RPMI7951 (cell line): ENCODE data around the gene PRDM1. TPM values are rescaled to one million over a fixed set of nuclear protein-coding genes. Genes with fewer than 3 reads are reported as not detected.

ENCODE experiments used
- DNase-seq: peaks from one replicate; pipeline ENCODE4 v3.0.0-alpha.2; 2012; ENCODE audit warnings: low read depth
- total RNA-seq: library from RNA; depleted of rRNA; stranded (reverse); fragments of >200 nt; shearing (Covaris generic); gene quantifications from 2 replicates; pipeline ENCODE4 v1.2.3, GENCODE V29; 2014

The PRDM1 gene
- total RNA-seq, 1 experiment from 2014 or later = 4.7 TPM

GRCh38 chr6:106116125-106116832, 30.1 kb downstream of the PRDM1 start:
- DNase-seq = peak; percentile 39

GRCh38 chr6:106117579-106117978, 31.4 kb downstream of the PRDM1 start:
- DNase-seq = no peak

GRCh38 chr6:106118835-106119431, 32.8 kb downstream of the PRDM1 start:
- DNase-seq = no peak

GRCh38 chr6:106119546-106119945, 33.4 kb downstream of the PRDM1 start:
- peak; percentile 69 for DNase-seq

- DNase-seq = peak; percentile 51
These were observed 33.9 kb downstream of the PRDM1 start for GRCh38 chr6:106120006-106120405.

GRCh38 chr6:106120406-106120805, 34.3 kb downstream of the PRDM1 start:
- no peak for DNase-seq

- no peak for DNase-seq
These were observed 36.3 kb downstream of the PRDM1 start for GRCh38 chr6:106122306-106122918.

- no peak for DNase-seq
These were observed 37.0 kb downstream of the PRDM1 start for GRCh38 chr6:106122938-106123656.

GRCh38 chr6:106124015-106124414, 37.9 kb downstream of the PRDM1 start:
- DNase-seq = no peak

- DNase-seq = no peak
These were observed 38.6 kb downstream of the PRDM1 start for GRCh38 chr6:106124437-106125430.

- peak; percentile 37 for DNase-seq
These were observed 39.8 kb downstream of the PRDM1 start for GRCh38 chr6:106125925-106126435.

GRCh38 chr6:106126482-106126881, 40.3 kb downstream of the PRDM1 start:
- no peak for DNase-seq

GRCh38 chr6:106128981-106129781, 43.0 kb downstream of the PRDM1 start:
- DNase-seq = peak; percentile 84

- DNase-seq = no peak
These were observed 46.1 kb downstream of the PRDM1 start for GRCh38 chr6:106132153-106132698.

GRCh38 chr6:106133040-106133439, 46.9 kb downstream of the PRDM1 start:
- peak; percentile 45 for DNase-seq

- DNase-seq = no peak
These were observed 48.1 kb downstream of the PRDM1 start for GRCh38 chr6:106134087-106134770.

- peak; percentile 93 for DNase-seq
These were observed 48.9 kb downstream of the PRDM1 start for GRCh38 chr6:106134906-106135634.

GRCh38 chr6:106135911-106136571, 49.9 kb downstream of the PRDM1 start:
- DNase-seq = no peak
